Activated naive CD4-positive, alpha-beta T cell treated with Interleukin-2 at 50 U/mL for 16 hours (primary cell): Measurements from ENCODE around the gene ABHD16B.
A peak's percentile ranks its signal among the peaks of the same experiment; 100 is the strongest.
"Not testable (repeated sequence)": the region's sequence is repeated elsewhere in the genome, so short reads cannot be mapped to it uniquely, and the experiment has no call there.

Experiments
- DNase-seq: peaks from one replicate; pipeline ENCODE4 v3.0.0-alpha.2; 2020

ABHD16B gene

DNA sequence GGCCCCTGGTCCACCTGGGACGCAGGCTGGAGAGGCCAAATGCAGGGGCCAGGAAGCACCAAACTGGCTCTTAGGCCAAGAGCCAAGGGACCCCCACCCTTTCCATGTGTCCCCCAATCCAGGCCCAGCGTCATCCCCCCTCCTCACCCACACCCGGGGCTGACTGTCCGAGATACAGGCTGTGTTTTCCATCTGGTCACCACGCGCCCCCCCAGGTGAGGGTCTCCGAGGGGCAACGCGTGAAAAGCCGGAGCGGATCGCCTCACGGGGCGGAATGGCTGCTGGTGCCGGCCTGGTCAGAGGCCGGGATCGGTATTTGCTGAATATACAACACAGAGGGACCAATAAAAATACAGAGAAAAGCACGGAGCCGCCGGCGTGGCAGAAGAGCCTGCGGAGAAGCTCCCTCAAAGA is 5.2 kb upstream of the ABHD16B start:
- DNase-seq: no peak

GRCh38 chr20:63857764-63858392 is 3.4 kb upstream of the ABHD16B start:
- DNase-seq: no peak

DNA sequence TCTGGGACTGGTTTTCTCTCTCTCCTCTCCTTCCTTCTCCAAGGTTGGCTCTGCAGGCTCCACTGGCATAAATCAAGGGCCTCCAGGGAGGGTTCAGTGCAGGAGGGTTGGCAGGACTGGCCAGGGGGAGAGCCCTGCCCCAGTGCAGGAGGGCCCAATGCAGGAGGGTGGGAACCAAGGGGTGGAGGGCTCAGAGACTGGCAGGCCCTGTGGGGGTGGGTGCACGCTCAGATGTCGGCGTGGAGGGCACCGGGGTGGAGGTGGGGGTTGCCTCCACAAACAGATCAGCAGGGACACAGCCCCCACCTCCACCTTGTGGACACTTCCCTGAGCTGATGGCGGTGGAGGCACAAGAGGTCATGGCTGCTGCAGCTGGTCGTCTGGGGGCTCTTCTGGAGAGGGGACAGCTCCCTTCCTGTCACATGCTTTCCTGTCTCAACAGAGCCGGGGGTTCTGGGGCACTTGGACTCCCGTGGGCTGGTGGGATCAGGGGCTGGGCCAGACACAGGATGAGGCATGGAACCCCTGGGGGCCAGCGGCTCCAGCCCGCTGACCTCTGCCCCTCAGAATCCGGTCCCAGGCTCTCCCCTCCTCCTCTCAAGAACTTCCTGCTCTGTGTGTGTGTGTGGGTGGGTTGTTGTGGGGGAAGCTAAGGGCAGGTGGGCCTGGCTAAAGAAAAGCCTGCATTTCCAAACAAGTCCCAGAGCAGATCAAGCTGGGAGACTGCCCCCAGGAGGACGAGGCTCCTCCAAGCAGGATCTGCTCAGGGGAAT is 2.7 kb upstream of the ABHD16B start:
- no peak for DNase-seq

DNA sequence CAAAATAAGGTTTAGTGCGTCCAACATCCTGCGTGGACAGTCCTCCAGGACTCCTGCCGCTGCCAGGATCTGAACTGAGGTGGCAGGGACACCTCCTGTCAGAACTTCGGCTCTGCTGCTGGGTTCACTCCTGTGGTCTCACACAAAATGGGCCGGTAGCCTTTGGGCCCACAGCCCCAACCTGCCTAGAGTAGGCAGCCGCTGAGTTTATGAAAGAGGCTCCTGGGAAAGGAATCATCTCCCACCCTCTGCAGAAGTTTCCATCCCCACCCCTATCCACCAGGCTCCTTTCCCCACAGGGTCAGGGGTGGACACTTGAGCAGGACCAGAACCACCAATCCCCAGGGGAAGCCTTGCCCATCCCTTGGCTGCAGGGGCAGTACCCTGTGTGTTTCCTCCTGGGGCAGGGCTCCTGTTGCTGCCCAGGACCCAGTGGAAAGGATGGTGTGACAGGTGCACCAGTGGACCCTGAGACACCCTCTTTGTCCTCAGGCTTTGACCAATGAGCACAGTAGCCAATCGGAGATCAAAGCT is 2.1 kb upstream of the ABHD16B start:
- DNase-seq: no peak

DNA sequence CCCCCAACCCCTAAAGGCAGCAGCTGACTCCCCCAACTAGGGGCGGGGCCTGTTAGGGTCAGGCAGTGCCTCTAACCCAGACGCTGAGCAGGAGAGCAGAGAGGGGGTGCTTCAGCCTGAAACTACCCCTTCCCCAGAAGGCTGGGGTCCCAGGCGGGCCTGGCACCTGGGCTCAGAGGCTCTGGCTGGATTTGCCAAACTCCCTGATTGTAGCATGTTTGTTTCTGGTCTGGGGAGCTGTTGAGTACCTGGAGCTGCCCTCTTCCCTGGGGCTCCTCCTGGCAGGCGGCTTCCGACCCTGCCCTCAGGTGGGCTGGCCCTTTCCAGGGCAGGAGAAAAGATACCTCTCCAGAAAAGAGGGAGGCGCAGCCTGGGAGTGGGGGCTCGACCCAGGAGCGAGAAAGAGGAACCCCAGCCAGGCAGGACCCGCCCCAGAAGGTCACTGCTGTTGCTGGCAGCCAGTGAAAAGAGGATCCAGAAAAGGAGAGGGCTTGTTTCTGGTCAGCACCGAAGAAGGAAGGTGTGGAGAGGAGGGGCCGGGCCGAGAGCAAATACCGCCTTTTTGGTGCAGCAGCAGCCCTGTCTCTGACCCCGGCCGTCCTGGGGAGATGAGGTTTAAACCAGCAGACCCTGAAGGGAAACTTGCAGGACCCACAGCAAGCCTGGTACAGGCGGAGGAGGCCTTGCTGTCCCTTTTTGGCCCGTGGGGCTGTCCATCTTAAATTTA is 810 bp upstream of the ABHD16B start:
- no peak for DNase-seq

GRCh38 chr20:63861981-63862901 is 943 bp downstream of the ABHD16B start:
- DNase-seq: no peak

GRCh38 chr20:63863021-63863797 is 1.9 kb downstream of the ABHD16B start:
- DNase-seq: no peak

- DNase-seq: peak; percentile 80
These were observed 2.7 kb downstream of the ABHD16B start for GRCh38 chr20:63863798-63864544.

GRCh38 chr20:63864545-63864977 is 3.3 kb downstream of the ABHD16B start:
- no peak for DNase-seq

DNA sequence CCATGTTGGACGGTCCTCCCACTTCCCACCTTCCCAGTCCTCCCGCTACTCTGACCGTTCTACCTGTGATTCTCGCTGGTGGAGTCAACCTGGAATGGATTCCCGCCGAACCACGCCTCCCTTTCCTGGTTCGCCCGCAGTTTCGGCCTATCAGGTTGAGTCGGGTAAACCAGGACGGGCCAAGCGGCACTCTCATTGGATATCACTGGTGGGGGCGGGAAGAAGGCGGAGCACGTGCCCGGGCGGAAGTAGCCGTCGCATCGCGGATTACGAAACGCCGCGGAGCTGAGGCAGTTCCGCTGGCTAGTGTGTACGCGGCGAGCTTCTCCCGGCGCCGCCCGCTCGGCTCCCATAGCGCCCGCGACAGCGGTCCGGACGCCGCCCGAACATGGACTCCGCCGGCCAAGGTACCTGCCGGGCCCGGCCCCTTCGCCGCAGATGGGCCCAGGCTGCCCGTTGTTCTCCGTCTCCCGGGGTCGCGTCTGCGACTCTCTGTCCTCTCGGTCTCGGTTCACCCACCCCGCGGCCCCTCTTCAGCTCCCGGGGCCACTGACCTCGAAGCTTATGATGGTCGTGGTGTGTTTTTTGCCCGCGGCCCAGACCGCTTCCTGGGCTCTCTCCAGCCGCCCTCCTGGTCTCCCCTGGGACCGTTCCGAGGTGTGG is 3.8 kb downstream of the ABHD16B start, which contains the start of gene TPD52L2:
Gene TPD52L2 (plus strand): TSS at position 293 of the 663 bp plus-strand sequence. CDS start 96 bp downstream, at position 389.
- DNase-seq: peak; percentile 99

DNA sequence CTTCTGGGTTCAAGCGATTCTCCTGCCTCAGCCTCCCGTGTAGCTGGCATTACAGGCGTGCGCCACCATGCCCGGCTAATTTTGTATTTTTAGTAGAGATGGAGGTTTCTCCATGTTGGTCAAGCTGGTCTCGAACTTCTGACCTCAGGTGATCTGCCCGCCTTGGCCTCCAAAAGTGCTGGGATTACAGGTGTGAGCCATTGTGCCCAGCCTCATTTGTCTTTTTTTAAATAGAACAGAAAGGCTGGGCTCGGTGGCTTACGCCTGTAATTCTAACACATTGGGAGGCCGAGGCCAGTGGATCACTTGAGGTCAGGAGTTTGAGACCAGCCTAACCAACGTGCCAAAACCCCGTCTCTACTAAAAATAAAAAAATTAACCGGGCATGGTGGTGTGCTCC is 5.7 kb downstream of the ABHD16B start:
- not testable (repeated sequence) for DNase-seq

DNA sequence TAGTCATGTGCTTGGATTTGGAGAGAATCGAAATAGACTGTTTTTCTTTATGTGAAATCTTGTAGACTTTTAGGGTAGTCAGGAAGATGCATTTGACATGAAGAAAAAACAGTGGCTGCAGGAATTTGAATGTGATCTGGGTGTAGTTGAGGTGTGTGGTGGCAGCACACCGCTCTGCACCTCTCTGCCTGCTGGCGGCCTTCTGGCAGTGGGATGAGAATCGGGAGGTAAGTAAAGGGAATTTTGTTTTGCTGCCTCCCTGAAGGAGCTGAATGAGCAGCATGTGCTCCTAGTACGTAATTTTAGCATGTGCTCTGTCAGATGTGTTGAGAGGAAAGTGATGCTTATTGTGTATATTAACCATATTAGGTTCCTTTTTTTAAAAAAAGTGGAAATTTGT is 7.0 kb downstream of the ABHD16B start:
- DNase-seq: no peak

DNA sequence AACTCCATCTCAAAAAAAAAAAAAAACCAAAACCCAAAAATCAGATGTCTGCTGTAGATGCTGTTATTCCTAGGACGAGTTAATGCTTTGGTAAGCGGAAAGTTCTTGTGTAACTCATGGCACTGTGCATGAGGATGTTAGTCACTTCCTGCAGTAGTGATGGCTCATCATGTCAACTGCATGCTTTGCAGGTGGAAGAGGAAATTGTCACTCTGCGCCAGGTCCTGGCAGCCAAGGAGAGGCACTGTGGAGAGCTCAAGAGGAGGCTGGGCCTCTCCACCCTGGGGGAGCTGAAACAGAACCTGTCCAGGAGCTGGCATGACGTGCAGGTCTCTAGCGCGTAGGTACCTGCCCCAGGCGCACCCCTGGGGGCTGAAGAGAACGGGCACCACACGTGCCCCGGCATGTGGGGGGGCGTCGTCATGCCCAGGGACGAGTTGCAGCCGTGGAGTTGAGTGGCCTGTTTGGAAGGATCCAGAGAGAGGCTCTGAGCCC is 12.2 kb downstream of the ABHD16B start:
- peak; percentile 55 for DNase-seq

DNA sequence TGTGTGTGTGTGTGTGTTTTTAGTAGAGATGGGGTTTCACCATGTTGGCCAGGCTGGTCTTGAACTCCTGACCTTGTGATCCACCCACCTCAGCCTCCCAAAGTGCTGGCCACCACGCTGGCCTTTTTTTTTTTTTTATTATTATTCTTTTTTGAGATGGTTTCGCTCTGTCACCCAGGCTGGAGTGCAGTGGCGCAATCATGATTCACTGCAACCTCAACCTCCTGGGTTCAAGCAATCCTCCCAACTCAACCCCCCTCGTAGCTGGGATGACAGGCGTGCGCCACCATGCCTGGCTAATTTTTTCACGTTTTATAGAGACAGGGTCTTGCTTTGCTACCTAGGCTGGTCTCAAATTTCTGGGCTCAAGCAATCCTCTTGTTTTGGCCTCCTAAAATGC is 12.9 kb downstream of the ABHD16B start:
- DNase-seq: not testable (repeated sequence)

DNA sequence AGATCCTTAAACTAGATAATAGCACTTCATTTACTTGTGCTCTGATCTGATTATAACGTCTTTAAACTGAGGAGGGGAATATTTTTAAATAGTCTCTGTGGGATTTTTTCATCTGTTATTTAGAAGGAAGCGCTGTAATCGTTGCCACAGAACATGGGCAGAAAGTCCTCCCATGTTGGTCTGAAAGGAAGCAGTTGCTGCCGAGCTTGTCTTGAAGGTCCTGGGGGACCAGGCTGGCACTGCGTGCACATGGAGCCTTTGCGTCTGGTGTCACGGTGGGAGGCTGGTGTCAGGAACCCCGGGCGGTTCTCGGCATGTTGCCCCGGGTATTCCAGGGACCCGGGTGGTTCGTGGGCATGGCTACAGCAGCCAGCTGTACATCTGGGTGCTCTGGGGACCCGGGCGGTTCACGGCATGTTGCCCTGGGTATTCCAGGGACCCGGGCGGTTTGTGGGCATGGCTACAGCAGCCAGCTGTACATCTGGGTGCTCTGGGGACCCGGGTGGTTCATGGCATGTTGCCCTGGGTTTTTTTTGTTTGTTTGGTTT is 15.3 kb downstream of the ABHD16B start:
- no peak for DNase-seq

GRCh38 chr20:63877755-63878470 is 16.6 kb downstream of the ABHD16B start:
- no peak for DNase-seq

DNA sequence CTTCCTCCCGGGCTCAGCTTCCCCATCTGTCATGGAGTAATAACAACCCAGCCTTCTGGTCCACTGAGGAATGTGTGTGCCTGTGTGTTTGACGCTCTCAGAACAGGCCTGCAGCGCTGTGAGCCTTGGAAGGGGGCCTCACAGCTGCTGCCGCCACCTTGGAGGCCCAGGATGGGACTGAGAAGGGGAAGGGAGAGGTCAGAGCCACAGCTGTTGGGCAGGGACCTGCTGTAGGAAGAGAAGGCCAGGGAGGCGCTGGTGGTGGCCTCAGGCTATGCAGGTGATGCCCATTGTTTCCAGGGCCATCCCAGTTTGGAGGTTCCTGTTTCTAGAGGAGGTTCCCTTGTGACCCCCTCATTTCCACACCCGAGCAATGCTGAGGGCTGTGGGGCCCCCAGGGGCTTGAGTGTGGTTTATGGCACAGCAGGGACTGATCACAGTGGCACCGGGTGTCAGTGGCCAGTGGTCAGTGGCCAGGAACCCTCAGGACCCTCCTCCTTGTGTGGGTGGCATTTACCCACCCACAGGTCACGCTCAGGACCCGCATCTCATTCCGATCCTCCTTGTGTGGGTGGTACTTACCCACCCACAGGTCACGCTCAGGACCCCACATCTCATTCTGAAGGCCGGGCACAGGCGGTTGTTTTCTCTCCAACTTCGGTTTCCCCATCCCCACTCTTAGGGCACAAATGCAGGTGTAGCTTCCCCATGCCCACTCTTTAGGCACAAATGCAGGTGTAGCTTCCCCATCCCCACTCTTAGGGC is 17.8 kb downstream of the ABHD16B start:
- DNase-seq: no peak

GRCh38 chr20:63880901-63881300 is 19.6 kb downstream of the ABHD16B start:
- not testable (repeated sequence) for DNase-seq
